Measurements from ENCODE around the gene XKR3.

DNA sequence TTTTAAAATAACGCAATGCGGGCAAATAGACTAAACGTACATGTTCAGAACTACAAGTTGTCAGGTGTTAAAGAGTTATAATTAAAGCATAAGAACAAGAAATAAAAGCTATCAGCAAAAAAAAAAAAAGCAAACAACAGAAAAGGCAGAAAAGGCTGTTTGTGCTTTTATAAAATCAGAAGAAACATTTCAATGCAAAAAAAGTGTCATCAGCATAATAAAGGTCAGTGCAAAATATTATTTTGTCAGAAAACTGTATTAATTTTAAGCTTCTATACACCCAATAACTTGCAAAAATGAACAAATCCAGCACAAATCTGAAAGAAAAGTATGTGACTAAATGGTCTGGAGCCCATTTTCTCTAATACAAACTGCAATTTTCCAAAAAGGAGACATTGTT lies 23.6 kb downstream of the XKR3 start:
- TF ChIP-seq, protein P1, sequence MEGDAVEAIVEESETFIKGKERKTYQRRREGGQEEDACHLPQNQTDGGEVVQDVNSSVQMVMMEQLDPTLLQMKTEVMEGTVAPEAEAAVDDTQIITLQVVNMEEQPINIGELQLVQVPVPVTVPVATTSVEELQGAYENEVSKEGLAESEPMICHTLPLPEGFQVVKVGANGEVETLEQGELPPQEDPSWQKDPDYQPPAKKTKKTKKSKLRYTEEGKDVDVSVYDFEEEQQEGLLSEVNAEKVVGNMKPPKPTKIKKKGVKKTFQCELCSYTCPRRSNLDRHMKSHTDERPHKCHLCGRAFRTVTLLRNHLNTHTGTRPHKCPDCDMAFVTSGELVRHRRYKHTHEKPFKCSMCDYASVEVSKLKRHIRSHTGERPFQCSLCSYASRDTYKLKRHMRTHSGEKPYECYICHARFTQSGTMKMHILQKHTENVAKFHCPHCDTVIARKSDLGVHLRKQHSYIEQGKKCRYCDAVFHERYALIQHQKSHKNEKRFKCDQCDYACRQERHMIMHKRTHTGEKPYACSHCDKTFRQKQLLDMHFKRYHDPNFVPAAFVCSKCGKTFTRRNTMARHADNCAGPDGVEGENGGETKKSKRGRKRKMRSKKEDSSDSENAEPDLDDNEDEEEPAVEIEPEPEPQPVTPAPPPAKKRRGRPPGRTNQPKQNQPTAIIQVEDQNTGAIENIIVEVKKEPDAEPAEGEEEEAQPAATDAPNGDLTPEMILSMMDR (IDR thresholded peaks at IDR 0.05 in 8 of 11, conservative IDR thresholded peaks at IDR 0.05 in 3 of 11) = no peak
- TF ChIP-seq POLR2AphosphoS5 (IDR thresholded peaks at IDR 0.05) (no peak), POLR2A (IDR thresholded peaks at IDR 0.05) (no peak)
